Spleen (tissue), 11 donors: ENCODE data around the gene GREB1L. TPM values are rescaled to one million over a fixed set of nuclear protein-coding genes. Genes with fewer than 3 reads are reported as not detected.

Source experiments
- DNase-seq: peaks from one replicate; pipeline ENCODE4 v3.0.0-alpha.2; 2020
- H3K27ac ChIP-seq, 8 donors: fragments of 200-600 bp; sonication (generic) in 7 of 8; 1 replicate in 4 of 8; 2 replicates in 4 of 8; pipeline versions ENCODE4 v1.5.0 to v1.8.0; 2016 to 2021; ENCODE audit warnings: inconsistent platforms in 4 of 8, mild to moderate bottlenecking in 4 of 8, moderate library complexity in 1 of 8
- H3K27me3 ChIP-seq, 7 donors: fragments of 200-600 bp; sonication (generic) in 6 of 7; replicated peaks in 1 of 7; 1 replicate in 4 of 7; 2 replicates in 3 of 7; pipeline versions ENCODE4 v1.5.0 to v1.8.0; 2016 to 2021; ENCODE audit warnings: inconsistent platforms in 3 of 7, mild to moderate bottlenecking in 1 of 7
- H3K36me3 ChIP-seq, 6 donors: fragments of 200-600 bp; sonication (generic) in 5 of 6; 1 replicate in 4 of 6; 2 replicates in 2 of 6; pipeline versions ENCODE4 v1.5.0 to v1.8.0; 2016 to 2021; ENCODE audit warnings: inconsistent platforms in 2 of 6
- H3K4me1 ChIP-seq, 6 donors: fragments of 200-600 bp; sonication (generic) in 5 of 6; 1 replicate in 3 of 6; 2 replicates in 3 of 6; pipeline versions ENCODE4 v1.5.0 to v1.8.0; 2016 to 2021; ENCODE audit warnings: inconsistent platforms in 3 of 6
- H3K4me3 ChIP-seq, 8 donors: fragments of 200-600 bp; sonication (generic) in 7 of 8; 1 replicate in 4 of 8; 2 replicates in 4 of 8; pipeline versions ENCODE4 v1.5.0 to v1.8.0; 2016 to 2021; ENCODE audit warnings: inconsistent platforms in 4 of 8, mild to moderate bottlenecking in 4 of 8, moderate library complexity in 2 of 8
- H3K9me3 ChIP-seq, 8 donors: fragments of 200-600 bp; sonication (generic) in 7 of 8; 1 replicate in 4 of 8; 2 replicates in 4 of 8; pipeline versions ENCODE4 v1.5.0 to v1.8.0; 2016 to 2021; ENCODE audit warnings: inconsistent platforms in 4 of 8
- POLR2A ChIP-seq, 3 donors: fragments of 450-650 bp; IDR thresholded peaks; one replicate each; pipeline ENCODE4 v1.5.1; 2017; ENCODE audit warnings: antibody characterized with exemption in 3 of 3, mild to moderate bottlenecking in 1 of 3
- POLR2AphosphoS5 ChIP-seq, 3 donors: sonication (generic); formaldehyde crosslinking; IDR thresholded peaks; one replicate each; pipeline ENCODE4 v1.5.1; 2017; ENCODE audit warnings: antibody characterized with exemption in 3 of 3
- WGBS, 5 donors: extraction: QIAGEN DNeasy Blood & Tissue Kit in 3 of 5; methylation state at CpG; one replicate each; pipeline versions ENCODE4 v1.1.5 to v1.1.7; 2013 to 2018; 5-methylcytosine and 5-hydroxymethylcytosine counted together
- intact Hi-C: fragments of 100-400 bp; cut with DNase I; formaldehyde crosslinking; loops from one replicate; pipeline ENCODE4 v1.15.0; 2023; ENCODE audit warnings: low total_unique reads
- polyA plus RNA-seq, 3 donors: library from polyadenylated mRNA; stranded (reverse); fragments of 200-250 nt; gene quantifications; one replicate each; pipeline ENCODE4 v1.2.1, GENCODE V29; 2013
- total RNA-seq, 7 donors: library from RNA; depleted of rRNA in 3 of 7; stranded (reverse); fragments of >200 nt in 3 of 7; fragmentation: NEBNext Ultra II Directional in 4 of 7; extraction: Animal tissue kit (Norgen Biotek cat#: 25700) in 4 of 7; gene quantifications; one replicate each; pipeline versions ENCODE4 v1.1.0 to v1.2.1, GENCODE V29; 2016 to 2021
- TF ChIP-seq, protein P1 (sequence below), 11 experiments: fragments of 200-600 bp in 7 of 11; fragments of 450-650 bp in 4 of 11; sonication (generic) in 4 of 11; IDR thresholded peaks in 8 of 11; conservative IDR thresholded peaks in 3 of 11; 1 replicate in 7 of 11; 2 replicates in 4 of 11; pipeline versions ENCODE4 v1.4.0 to v1.8.0; 2016 to 2021; ENCODE audit warnings: antibody characterized with exemption in 11 of 11, inconsistent platforms in 4 of 11, mild to moderate bottlenecking in 1 of 11
- donor health status: healthy with polysubstance abuse.
- donor health status: DM: no; HTN: no; CAD: no; lungs with moderate emphysema.
- donor health status: DM: no; HTN: no; CAD: no.
- donor health status: Bipolar disorder and iron deficiency.
- donor health status: healthy.
- donor health status: DM: no; HTN: no; CAD: no.
- donor health status: DM: yes; HTN: yes; CAD: no.

GREB1L gene
- total and polyA plus RNA-seq, 10 donors, result under 0.01 to 0.79 (median 0.57) TPM

DNA sequence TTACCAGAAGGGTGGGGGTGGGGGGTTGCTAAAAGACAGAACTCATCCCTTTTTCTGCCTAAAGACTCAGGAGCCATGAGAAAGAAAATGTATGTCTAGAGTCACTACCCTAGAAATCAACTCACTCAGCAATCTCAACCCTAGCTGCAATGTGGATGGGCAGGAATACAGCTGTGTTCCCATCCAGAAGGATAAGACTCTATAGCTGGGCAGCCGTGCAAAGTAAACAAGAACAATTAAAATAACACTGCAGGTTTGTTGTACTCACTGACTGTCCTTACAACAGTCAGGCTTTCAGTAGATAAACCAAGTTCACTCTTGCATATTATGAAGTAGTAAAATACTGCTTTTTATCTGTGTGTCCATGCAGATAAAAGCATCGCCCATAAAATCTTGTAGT, 284.4 kb downstream of the GREB1L start:
- Histone ChIP-seq H3K27me3 (no peaks in the 10 kb centered on the region), H3K36me3 (peaks cover 0 to 99% (median 41%) of the 10 kb centered on the region in 6 donors), H3K27ac (no peak overlapping the region), H3K9me3 (no peaks in the 10 kb centered on the region), H3K4me3 (no peak overlapping the region), H3K4me1 (no peaks in the 10 kb centered on the region)
- intact Hi-C loops, result no loop called here
- TF ChIP-seq POLR2AphosphoS5 (IDR thresholded peaks at IDR 0.05) (no peak), POLR2A (IDR thresholded peaks at IDR 0.05) (no peak)
- TF ChIP-seq, protein P1, sequence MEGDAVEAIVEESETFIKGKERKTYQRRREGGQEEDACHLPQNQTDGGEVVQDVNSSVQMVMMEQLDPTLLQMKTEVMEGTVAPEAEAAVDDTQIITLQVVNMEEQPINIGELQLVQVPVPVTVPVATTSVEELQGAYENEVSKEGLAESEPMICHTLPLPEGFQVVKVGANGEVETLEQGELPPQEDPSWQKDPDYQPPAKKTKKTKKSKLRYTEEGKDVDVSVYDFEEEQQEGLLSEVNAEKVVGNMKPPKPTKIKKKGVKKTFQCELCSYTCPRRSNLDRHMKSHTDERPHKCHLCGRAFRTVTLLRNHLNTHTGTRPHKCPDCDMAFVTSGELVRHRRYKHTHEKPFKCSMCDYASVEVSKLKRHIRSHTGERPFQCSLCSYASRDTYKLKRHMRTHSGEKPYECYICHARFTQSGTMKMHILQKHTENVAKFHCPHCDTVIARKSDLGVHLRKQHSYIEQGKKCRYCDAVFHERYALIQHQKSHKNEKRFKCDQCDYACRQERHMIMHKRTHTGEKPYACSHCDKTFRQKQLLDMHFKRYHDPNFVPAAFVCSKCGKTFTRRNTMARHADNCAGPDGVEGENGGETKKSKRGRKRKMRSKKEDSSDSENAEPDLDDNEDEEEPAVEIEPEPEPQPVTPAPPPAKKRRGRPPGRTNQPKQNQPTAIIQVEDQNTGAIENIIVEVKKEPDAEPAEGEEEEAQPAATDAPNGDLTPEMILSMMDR (IDR thresholded peaks at IDR 0.05 in 8 of 11, conservative IDR thresholded peaks at IDR 0.05 in 3 of 11), result no peak
- WGBS, 5 donors, result 94 to 99% (median 97%) methylated on average over 2 of the region's 2 CpGs
- DNase-seq, result no peak

DNA sequence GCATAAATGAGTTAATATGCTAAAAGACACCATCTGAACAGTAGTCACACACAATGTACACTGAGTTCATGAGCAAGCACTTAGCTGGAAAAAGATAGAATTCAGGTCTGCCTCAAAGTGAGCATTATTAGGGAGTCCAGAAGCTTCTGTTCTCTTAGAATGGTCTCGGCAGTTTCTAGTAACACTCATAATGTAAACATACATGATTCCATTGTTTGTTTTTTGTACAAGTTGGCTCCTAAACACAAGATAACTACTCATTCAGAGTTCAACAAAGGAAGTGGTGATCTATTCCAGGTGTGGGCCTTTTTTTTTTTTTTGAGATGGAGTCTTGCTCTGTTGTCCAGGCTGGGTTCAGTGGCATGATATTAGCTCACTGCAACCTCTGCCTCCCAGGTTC, 292.3 kb downstream of the GREB1L start:
- H3K9me3 ChIP-seq, result no peaks in the 10 kb centered on the region
- peaks cover 0 to 100% (median 70%) of the 10 kb centered on the region in 6 donors for H3K36me3 ChIP-seq
- no peaks in the 10 kb centered on the region for H3K27me3 ChIP-seq
- no peak overlapping the region for H3K4me3 ChIP-seq
- WGBS, 5 donors, result 87 to 94% (median 90%) methylated on average over 1 of the region's 1 CpG
- intact Hi-C loops, result no loop called here
- no peak overlapping the region for H3K27ac ChIP-seq
- TF ChIP-seq, protein P1 (IDR thresholded peaks at IDR 0.05 in 8 of 11, conservative IDR thresholded peaks at IDR 0.05 in 3 of 11), result no peak
- TF ChIP-seq POLR2A (IDR thresholded peaks at IDR 0.05) (no peak), POLR2AphosphoS5 (IDR thresholded peaks at IDR 0.05) (no peak)
- no peaks in the 10 kb centered on the region for H3K4me1 ChIP-seq
- DNase-seq, result no peak

DNA sequence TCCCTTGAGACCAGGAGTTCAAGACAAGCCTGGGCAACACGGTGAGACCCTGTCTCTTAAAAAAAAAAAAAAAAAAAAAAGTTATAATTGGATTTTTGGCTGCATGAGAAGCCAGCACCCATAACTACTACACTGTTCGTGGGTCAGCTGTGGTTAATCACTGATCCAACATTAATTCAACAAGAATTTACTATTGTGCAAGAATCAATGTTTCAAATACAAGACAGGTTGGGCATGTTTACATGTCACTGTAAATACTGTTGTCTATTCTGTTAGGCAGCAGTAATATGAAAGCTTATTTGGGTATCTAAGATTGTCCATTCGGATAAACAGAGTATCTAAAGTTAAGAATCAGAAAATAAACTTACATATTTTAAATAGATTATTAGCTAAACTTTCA, 296.2 kb downstream of the GREB1L start:
- H3K4me3 ChIP-seq, result no peak overlapping the region
- no peaks in the 10 kb centered on the region for H3K9me3 ChIP-seq
- WGBS, 5 donors, result 93 to 96% (median 95%) methylated on average over 3 of the region's 3 CpGs
- peaks cover 0 to 98% (median 56%) of the 10 kb centered on the region in 6 donors for H3K36me3 ChIP-seq
- no peak for DNase-seq
- no peak overlapping the region for H3K27ac ChIP-seq
- no peak for TF ChIP-seq POLR2A (IDR thresholded peaks at IDR 0.05)
- TF ChIP-seq, protein P1 (IDR thresholded peaks at IDR 0.05 in 8 of 11, conservative IDR thresholded peaks at IDR 0.05 in 3 of 11), result no peak
- no peak for TF ChIP-seq POLR2AphosphoS5 (IDR thresholded peaks at IDR 0.05)
- intact Hi-C loops, result no loop called here
- no peaks in the 10 kb centered on the region for H3K4me1 ChIP-seq
- no peaks in the 10 kb centered on the region for H3K27me3 ChIP-seq

DNA sequence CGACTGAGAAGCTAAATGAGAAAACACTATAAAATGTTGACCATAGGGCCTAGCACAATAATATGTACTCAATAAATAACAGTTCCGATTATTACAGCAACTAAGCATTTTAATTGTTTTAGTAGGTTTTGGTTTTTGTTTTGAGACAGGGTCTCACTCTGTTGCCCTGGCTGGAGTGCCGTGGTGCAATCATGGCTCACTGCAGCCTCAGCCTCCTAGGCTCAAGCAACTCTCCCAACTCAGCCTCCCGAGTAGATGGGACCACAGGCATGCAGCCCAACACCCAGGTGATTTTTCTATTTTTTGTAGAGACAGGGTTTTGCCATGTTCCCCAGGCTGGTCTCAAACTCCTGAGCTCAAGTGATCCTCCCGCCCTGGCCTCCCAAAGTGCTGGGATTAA, 304.4 kb downstream of the GREB1L start:
- no peak for DNase-seq
- peaks cover 0 to 90% (median 19%) of the 10 kb centered on the region in 6 donors for H3K36me3 ChIP-seq
- no peaks in the 10 kb centered on the region for H3K9me3 ChIP-seq
- 95 to 97% (median 96%) methylated on average over 5 of the region's 5 CpGs for WGBS, 5 donors
- intact Hi-C loops, result no loop called here
- no peaks in the 10 kb centered on the region for H3K27me3 ChIP-seq
- TF ChIP-seq, protein P1 (IDR thresholded peaks at IDR 0.05 in 8 of 11, conservative IDR thresholded peaks at IDR 0.05 in 3 of 11), result no peak
- TF ChIP-seq POLR2AphosphoS5 (IDR thresholded peaks at IDR 0.05), result no peak
- TF ChIP-seq POLR2A (IDR thresholded peaks at IDR 0.05), result no peak
- H3K4me3 ChIP-seq, result no peak overlapping the region
- H3K27ac ChIP-seq, result no peak overlapping the region
- no peaks in the 10 kb centered on the region for H3K4me1 ChIP-seq
